BLaER1 treated with 17β-estradiol and CSF1 and Interleukin-3, amounts not matched to agents 10 nM and 100 nM (cell line): ENCODE results near the gene CD4.

Experiments
- H3K27ac ChIP-seq, 11 experiments: shearing (Covaris generic); formaldehyde crosslinking; 2 replicates each; pipeline ENCODE4 v1.8.1; 2022
- H3K27me3 ChIP-seq, 11 experiments: shearing (Covaris generic); formaldehyde crosslinking; 2 replicates each; pipeline ENCODE4 v1.8.1; 2022
- H3K36me3 ChIP-seq, 11 experiments: shearing (Covaris generic); formaldehyde crosslinking; 2 replicates each; pipeline ENCODE4 v1.8.1; 2022
- H3K4me1 ChIP-seq, 10 experiments: shearing (Covaris generic); formaldehyde crosslinking; 2 replicates each; pipeline ENCODE4 v1.8.1; 2022
- H3K4me2 ChIP-seq, 11 experiments: shearing (Covaris generic); formaldehyde crosslinking; 2 replicates each; pipeline ENCODE4 v1.8.1; 2022
- H3K4me3 ChIP-seq, 10 experiments: shearing (Covaris generic); formaldehyde crosslinking; 2 replicates each; pipeline ENCODE4 v1.8.1; 2022
- H3K9ac ChIP-seq, 11 experiments: shearing (Covaris generic); formaldehyde crosslinking; 2 replicates each; pipeline ENCODE4 v1.8.1; 2022
- H3K9me3 ChIP-seq, 11 experiments: shearing (Covaris generic); formaldehyde crosslinking; replicated peaks in 1 of 11; 2 replicates each; pipeline ENCODE4 v1.8.1; 2022
- H4K20me1 ChIP-seq, 11 experiments: shearing (Covaris generic); formaldehyde crosslinking; 2 replicates each; pipeline ENCODE4 v1.8.1; 2022
- Cebpa-rat ChIP-seq, 11 experiments: shearing (Covaris generic); IDR thresholded peaks; 2 replicates each; pipeline ENCODE4 v1.8.1; 2022

CD4 gene

GRCh38 chr12:6778217-6778573 is 11.1 kb upstream of the CD4 start:
- H3K4me3 ChIP-seq: peak overlapping the region; percentile 42 to 69 (median 53); a peak in 16 of 20 replicates
- H3K9me3 ChIP-seq: no peaks in the 10 kb centered on the region
- no peak for TF ChIP-seq Cebpa-rat (IDR thresholded peaks at IDR 0.05)
- H3K27ac ChIP-seq: peak overlapping the region in 2 of 11 experiments; percentile 3 to 11; a peak in 1 of 22 replicates
- peaks cover 38 to 50% (median 47%) of the 10 kb centered on the region in 10 experiments for H3K4me1 ChIP-seq
- H3K9ac ChIP-seq: peak overlapping the region; percentile 24 to 56 (median 46); a peak in 15 of 22 replicates
- H4K20me1 ChIP-seq: peaks cover 0 to 28% (median 6%) of the 10 kb centered on the region in 11 experiments; a peak in 8 of 22 replicates
- H3K4me2 ChIP-seq: peak overlapping the region; percentile 84 to 98 (median 89)
- H3K27me3 ChIP-seq: peaks cover 63 to 93% (median 82%) of the 10 kb centered on the region in 11 experiments
- H3K36me3 ChIP-seq: no peaks in the 10 kb centered on the region

- TF ChIP-seq Cebpa-rat (IDR thresholded peaks at IDR 0.05): no peak
- peaks cover 44 to 56% (median 53%) of the 10 kb centered on the region in 10 experiments for H3K4me1 ChIP-seq
These were observed 10.5 kb upstream of the CD4 start for GRCh38 chr12:6778574-6779550.

GRCh38 chr12:6779708-6780432 is 9.5 kb upstream of the CD4 start:
- TF ChIP-seq Cebpa-rat (IDR thresholded peaks at IDR 0.05): no peak
- no peaks in the 10 kb centered on the region for H3K9me3 ChIP-seq
- H3K27ac ChIP-seq: no peak overlapping the region
- no peaks in the 10 kb centered on the region for H3K36me3 ChIP-seq
- no peak overlapping the region for H3K4me3 ChIP-seq
- H3K27me3 ChIP-seq: peaks cover 47 to 93% (median 82%) of the 10 kb centered on the region in 11 experiments
- peaks cover 54 to 66% (median 63%) of the 10 kb centered on the region in 10 experiments for H3K4me1 ChIP-seq
- peak overlapping the region; percentile 13 to 94 (median 88); a peak in 16 of 22 replicates for H3K4me2 ChIP-seq
- peak overlapping the region in 2 of 11 experiments; percentile 4 to 10; a peak in 1 of 22 replicates for H3K9ac ChIP-seq
- peaks cover 0 to 18% (median 0%) of the 10 kb centered on the region in 11 experiments; a peak in 6 of 22 replicates for H4K20me1 ChIP-seq

More at GRCh38 chr12:6778574-6779550, 10.5 kb upstream of the CD4 start:
- peak overlapping the region; percentile 84 to 98 (median 89) for H3K4me2 ChIP-seq
- peak overlapping the region; percentile 24 to 56 (median 46); a peak in 18 of 22 replicates for H3K9ac ChIP-seq
- peak overlapping the region in 2 of 11 experiments; percentile 3 to 11; a peak in 1 of 22 replicates for H3K27ac ChIP-seq
- no peaks in the 10 kb centered on the region for H3K9me3 ChIP-seq
- H3K27me3 ChIP-seq: peaks cover 57 to 93% (median 82%) of the 10 kb centered on the region in 11 experiments
- peaks cover 0 to 27% (median 0%) of the 10 kb centered on the region in 11 experiments; a peak in 7 of 22 replicates for H4K20me1 ChIP-seq
- no peaks in the 10 kb centered on the region for H3K36me3 ChIP-seq
- H3K4me3 ChIP-seq: peak overlapping the region; percentile 42 to 69 (median 53)

GRCh38 chr12:6780573-6780972 is 8.8 kb upstream of the CD4 start:
- H3K4me1 ChIP-seq: peaks cover 57 to 70% (median 67%) of the 10 kb centered on the region in 10 experiments
- peaks cover 0 to 20% (median 0%) of the 10 kb centered on the region in 11 experiments; a peak in 5 of 22 replicates for H4K20me1 ChIP-seq
- H3K4me3 ChIP-seq: no peak overlapping the region
- no peak overlapping the region; a peak in 1 of 22 replicates for H3K9ac ChIP-seq
- no peaks in the 10 kb centered on the region for H3K36me3 ChIP-seq
- peak overlapping the region; percentile 13 to 94 (median 88); a peak in 14 of 22 replicates for H3K4me2 ChIP-seq
- H3K27me3 ChIP-seq: peaks cover 40 to 93% (median 82%) of the 10 kb centered on the region in 11 experiments
- no peaks in the 10 kb centered on the region for H3K9me3 ChIP-seq
- no peak for TF ChIP-seq Cebpa-rat (IDR thresholded peaks at IDR 0.05)
- no peak overlapping the region for H3K27ac ChIP-seq

GRCh38 chr12:6782119-6782518 is 7.2 kb upstream of the CD4 start:
- peaks cover 0 to 19% (median 0%) of the 10 kb centered on the region in 11 experiments; a peak in 5 of 22 replicates for H4K20me1 ChIP-seq
- H3K9ac ChIP-seq: peak overlapping the region in 1 of 11 experiments; percentile 1; a peak in 1 of 22 replicates
- no peak overlapping the region for H3K27ac ChIP-seq
- peaks cover 57 to 76% (median 70%) of the 10 kb centered on the region in 10 experiments for H3K4me1 ChIP-seq
- H3K4me3 ChIP-seq: no peak overlapping the region
- peak overlapping the region in 9 of 11 experiments; percentile 31 to 87 (median 68); a peak in 13 of 22 replicates for H3K4me2 ChIP-seq
- no peak for TF ChIP-seq Cebpa-rat (IDR thresholded peaks at IDR 0.05)
- no peaks in the 10 kb centered on the region for H3K9me3 ChIP-seq
- no peaks in the 10 kb centered on the region for H3K36me3 ChIP-seq
- peaks cover 24 to 92% (median 81%) of the 10 kb centered on the region in 11 experiments for H3K27me3 ChIP-seq

- TF ChIP-seq Cebpa-rat (IDR thresholded peaks at IDR 0.05): no peak
- no peaks in the 10 kb centered on the region for H3K9me3 ChIP-seq
- no peak overlapping the region for H3K27ac ChIP-seq
- H3K9ac ChIP-seq: peak overlapping the region in 4 of 11 experiments; percentile 1 to 37 (median 22); a peak in 2 of 22 replicates
- H3K4me3 ChIP-seq: no peak overlapping the region; a peak in 2 of 20 replicates
- H4K20me1 ChIP-seq: peaks cover 0 to 12% (median 0%) of the 10 kb centered on the region in 11 experiments; a peak in 5 of 22 replicates
- H3K27me3 ChIP-seq: peaks cover 15 to 92% (median 81%) of the 10 kb centered on the region in 11 experiments
- H3K4me2 ChIP-seq: peak overlapping the region; percentile 52 to 87 (median 68); a peak in 18 of 22 replicates
- peaks cover 53 to 78% (median 69%) of the 10 kb centered on the region in 10 experiments for H3K4me1 ChIP-seq
- no peaks in the 10 kb centered on the region for H3K36me3 ChIP-seq
These were observed 6.3 kb upstream of the CD4 start for GRCh38 chr12:6782850-6783566.

- peak overlapping the region; percentile 52 to 87 (median 68); a peak in 20 of 22 replicates for H3K4me2 ChIP-seq
- TF ChIP-seq Cebpa-rat (IDR thresholded peaks at IDR 0.05): no peak
These were observed 5.5 kb upstream of the CD4 start for GRCh38 chr12:6783828-6784227.

GRCh38 chr12:6784296-6784695 is 5.0 kb upstream of the CD4 start:
- peaks cover 49 to 80% (median 62%) of the 10 kb centered on the region in 10 experiments for H3K4me1 ChIP-seq
- no peaks in the 10 kb centered on the region for H3K9me3 ChIP-seq
- H3K4me3 ChIP-seq: no peak overlapping the region
- H3K27ac ChIP-seq: no peak overlapping the region
- no peaks in the 10 kb centered on the region for H3K36me3 ChIP-seq
- peaks cover 14 to 97% (median 86%) of the 10 kb centered on the region in 11 experiments for H3K27me3 ChIP-seq
- peaks cover 0 to 17% (median 0%) of the 10 kb centered on the region in 11 experiments; a peak in 7 of 22 replicates for H4K20me1 ChIP-seq
- no peak overlapping the region for H3K9ac ChIP-seq
- no peak for TF ChIP-seq Cebpa-rat (IDR thresholded peaks at IDR 0.05)
- peak overlapping the region; percentile 52 to 87 (median 68); a peak in 21 of 22 replicates for H3K4me2 ChIP-seq

More at GRCh38 chr12:6783828-6784227, 5.5 kb upstream of the CD4 start:
- Histone ChIP-seq H4K20me1 (peaks cover 0 to 12% (median 0%) of the 10 kb centered on the region in 11 experiments; a peak in 4 of 22 replicates), H3K9ac (no peak overlapping the region), H3K4me1 (peaks cover 45 to 78% (median 61%) of the 10 kb centered on the region in 10 experiments), H3K27me3 (peaks cover 14 to 93% (median 81%) of the 10 kb centered on the region in 11 experiments), H3K36me3 (no peaks in the 10 kb centered on the region), H3K9me3 (no peaks in the 10 kb centered on the region), H3K4me3 (no peak overlapping the region), H3K27ac (no peak overlapping the region)
